Brain pericyte (primary cell): ENCODE results near the gene BOC.

Experiments used
- DNase-seq: peaks from one replicate; pipeline ENCODE4 v3.0.0-alpha.2; 2012; ENCODE audit warnings: low read depth, low spot score

BOC gene

GRCh38 chr3:113247675-113248458 is 36.5 kb downstream of the BOC start:
- DNase-seq: no peak

GRCh38 chr3:113249111-113249510 is 37.8 kb downstream of the BOC start:
- DNase-seq: no peak

GRCh38 chr3:113249601-113250000 is 38.2 kb downstream of the BOC start:
- DNase-seq: no peak

- DNase-seq: no peak
Observed at GRCh38 chr3:113250566-113250965, 39.2 kb downstream of the BOC start.

DNA sequence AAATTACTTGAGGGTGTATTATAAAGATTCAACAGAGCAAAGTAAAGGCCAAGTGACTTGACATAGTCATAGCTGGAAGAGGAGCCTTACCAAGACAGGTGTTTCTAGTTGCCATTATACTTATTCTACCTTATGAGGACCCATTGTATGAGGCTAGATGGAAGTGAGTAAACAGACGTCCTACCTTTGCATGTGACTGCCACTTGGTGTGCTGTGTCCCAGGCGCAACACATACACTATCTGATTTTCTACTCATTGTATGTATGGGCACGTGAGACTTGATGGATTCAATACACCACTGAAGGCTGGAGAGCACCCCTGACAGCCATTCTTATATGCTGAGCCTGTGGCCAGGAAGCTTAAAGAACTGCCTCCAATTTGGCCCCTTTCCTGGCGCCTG is 40.5 kb downstream of the BOC start:
- DNase-seq: no peak

DNA sequence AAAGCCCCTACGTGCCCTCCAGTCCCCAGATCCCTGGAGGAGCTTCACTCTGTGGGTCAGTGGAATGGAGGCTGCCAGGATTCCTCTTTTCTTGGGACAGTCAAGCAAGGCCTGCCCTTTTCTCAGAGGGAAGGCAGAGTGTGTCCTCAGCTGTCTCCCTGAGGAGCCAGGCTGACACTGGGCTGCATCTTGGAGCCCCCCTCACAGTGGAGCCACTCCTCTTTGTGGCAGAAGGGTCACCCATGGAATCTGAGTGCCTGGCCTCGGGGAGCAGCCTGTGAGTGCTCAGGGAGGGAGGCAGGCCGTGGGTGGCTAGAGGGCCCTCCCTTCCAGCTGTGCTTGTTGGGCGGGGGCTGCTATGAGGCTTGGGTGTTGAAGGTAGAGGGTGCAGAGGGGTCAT is 41.2 kb downstream of the BOC start:
- DNase-seq: no peak

DNA sequence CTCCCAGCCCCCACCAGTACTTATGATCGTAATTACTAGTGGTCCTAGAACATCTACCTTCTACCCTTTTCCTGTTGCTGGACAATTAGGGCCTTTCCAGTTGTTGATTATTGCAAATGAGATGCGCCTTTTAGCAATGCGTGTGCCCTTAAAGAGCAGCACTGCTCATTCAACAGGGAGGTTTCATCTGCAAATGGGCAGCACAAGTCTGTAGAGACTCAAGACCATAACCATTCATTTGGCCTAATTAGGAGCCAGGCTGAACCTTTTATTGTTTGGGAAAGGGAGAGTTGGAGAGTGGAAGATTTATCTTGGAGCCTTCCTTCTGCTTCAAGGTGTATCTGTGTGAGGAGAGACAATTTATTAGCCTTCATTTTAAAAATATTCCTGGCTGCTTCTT is 42.3 kb downstream of the BOC start:
- DNase-seq: no peak

DNA sequence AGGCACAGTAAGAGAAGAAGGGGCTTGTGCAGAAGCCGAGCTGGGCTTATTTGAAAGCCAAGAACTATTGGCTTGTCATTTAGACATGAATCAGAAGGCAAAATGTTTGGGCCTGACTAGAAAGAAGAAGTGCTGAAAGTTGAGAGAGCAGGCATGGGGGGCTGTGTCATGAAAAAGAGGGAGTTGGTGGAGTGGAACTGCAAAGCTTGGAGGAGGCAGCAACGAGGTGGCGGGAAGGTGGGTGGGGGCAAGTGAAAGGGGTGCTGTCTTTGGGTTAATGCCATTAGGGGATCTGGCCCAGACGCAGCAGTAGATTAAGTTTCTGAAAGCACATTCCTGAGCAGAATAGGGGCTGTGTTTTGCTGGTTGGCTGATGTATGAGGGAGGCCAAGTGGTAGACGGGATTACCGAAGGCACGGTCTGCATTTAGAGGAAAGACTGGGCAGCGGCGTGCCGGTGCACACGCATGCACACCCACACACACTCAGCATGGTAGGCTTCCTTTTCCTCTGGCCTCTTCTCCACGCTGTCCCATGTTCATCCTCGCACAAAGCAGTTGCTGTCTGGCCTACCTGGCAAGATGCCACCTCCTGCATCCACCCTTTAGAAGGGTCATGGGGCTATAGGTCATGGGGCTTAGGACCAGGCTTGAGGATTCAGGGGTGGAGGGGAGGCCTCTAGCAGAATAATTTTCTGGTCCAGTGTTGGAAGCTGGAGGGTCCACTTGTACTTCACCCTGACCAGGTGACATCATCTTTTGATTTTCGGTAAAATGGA is 43.0 kb downstream of the BOC start:
- DNase-seq: no peak

DNA sequence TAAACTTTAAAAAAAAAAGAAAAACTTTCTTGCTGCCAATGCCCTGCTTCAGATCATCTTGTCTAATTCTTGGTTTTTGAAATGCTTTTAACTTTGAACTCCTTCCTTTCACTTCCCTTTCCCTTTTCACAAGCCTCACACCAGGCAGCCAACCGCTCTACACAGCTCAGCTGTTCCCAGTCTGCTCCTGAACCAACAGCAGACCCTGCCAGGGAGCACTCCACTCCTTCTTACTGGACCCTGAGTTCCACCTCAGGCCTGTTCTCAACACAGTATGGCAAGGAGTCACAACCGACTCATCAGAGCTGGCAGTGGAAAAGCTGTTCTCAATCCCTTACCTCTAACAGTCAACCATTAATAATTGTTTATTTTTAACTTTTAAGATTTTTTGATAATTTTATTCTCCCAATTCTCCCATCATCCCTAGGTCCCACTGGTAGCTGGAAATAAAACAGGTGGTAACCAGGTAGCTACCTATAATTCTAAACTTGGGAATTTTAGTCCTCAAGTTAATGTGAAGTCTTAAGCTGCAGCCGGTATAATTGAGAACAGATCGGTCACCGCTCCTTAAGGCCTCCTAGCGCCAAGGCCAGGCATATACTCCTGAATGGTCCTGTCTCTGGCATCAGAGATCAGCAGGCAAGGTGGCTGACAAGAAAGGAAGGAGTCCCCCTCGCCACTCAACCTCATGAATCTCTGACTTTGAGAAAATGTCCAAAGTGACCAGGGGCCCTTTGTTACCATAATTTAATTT is 43.9 kb downstream of the BOC start:
- no peak for DNase-seq

DNA sequence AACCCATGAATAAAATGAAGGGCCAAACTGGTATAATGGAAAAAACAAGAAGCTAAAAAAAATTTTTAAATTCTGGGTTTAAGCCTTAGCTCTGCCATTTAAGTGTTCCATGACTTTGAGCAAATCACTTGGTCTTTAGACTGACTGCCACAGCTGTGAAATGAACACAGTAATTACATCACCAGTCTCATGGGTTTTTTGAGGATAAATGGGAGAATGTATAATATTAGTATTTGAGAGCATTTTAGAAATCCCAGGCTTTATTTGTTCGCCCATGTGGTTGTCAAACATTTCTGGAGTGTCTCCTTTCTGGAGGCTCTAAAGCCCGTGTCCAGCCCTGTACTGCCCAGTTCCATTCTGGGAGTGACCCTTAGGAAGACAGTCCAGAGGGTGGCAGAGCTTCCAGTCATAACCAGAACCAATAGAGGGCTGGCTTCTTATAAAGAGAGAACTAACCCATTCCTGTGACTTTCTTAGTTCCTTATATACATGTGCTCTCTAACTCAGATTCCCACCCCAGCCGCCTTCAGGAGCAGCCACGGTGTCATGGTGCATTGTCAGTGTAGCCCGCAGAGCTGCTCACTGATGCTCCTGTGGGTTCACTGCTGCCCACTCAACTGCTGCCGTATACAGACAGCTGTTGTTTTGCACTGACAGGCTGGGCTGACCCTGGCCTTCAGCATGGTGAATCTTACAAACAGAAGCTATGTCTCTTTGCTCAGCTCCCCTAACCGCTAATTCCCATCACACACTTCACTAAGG is 44.7 kb downstream of the BOC start:
- no peak for DNase-seq

DNA sequence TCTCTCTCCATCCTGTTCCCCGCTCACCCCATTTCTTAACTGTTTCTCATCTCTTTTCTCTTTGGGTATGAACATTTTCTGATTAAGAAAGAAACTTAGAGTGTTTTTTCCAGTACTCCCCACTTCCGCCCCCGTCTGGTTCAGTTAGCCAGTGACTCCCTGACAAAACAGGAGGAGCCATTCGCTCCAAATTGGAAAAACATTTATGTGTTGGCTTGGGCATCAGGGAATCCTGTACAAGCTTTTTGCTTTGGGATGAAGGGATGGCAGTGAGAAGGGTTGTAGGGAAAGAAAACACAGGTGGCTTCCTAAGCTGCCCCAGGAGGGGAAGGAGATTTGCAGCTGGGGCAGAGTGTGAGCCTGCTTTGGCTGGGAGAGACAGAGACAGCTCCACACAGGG is 47.0 kb downstream of the BOC start:
- DNase-seq: no peak

DNA sequence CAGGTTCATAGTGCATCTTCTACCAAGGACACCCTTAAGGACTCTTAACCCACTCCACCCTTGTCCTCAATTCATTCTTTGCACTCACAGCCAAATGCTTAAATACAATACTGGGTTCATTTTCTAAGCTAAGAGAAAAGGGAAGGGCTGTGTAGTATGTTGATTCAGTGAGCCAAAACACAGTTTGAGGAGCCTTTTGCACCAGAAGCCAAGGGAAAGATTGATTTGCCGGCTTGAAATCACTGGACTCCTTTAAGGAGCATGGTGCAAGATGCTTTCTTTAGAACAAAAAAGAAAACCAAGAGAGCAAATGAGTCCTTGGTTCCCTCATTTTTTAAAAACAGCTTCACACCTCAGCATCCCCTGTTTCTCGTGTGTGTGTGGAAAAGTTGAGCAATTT is 47.8 kb downstream of the BOC start:
- DNase-seq: no peak

DNA sequence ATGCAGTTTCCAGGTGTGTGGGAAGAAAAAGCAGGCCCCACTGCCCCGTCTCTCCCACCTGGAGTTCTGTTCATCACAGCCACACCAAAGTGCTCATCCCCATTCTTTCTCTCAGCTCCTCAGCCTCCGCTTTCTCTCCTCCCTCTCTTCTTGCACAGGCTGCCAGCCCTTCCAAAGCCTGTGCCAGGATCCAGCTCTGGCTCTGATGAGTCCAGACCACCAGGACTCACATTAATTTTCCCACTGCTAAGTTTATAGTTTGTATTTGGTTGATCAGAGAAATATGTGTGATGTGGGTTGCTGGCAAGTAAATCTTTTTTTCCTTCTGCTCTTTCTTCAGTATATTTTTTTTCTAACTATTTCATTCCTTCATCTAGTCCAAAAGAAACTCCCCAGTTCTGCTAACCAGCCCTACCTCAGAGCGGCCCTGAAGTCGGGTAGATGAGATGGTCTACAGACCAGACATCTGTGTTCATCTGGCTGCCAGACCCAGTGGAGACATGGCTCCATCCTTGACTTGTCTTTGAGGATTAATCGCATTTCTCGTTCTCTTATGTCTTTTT is 49.8 kb downstream of the BOC start:
- no peak for DNase-seq

DNA sequence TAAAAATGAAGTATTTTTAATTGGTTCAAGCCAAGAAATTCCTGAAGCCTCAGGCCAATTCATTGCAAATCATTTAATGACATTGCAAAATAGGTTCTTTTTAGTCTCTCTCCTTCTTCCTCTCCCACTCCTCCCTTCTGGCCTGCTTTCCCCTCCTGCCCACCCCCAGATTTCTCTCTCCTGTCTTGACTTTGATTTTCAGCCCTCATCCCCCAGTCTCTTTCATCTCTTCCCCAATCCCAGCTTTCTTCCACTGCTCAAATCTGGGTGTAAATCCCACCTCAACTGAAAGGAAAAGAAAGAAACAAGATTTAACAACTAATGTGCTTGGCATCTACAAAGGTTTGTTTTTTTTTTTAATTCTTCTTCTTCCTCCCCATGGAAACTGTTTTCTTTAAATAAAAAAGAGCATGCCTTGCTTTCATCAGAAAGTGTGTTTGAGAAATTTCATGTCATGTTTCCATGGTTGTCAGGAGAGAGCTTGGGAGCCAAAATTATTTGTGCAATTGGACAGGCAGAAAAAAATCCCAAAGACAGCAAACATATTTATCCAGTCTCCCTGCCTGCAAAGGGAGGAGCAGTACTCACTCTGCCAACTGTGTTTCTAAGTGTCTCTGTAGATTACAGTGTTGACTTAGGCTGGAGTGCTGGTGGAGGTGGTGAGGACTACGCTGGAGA is 50.4 kb downstream of the BOC start:
- DNase-seq: no peak

- DNase-seq: no peak
Observed at GRCh38 chr3:113262304-113262665, 50.9 kb downstream of the BOC start.

DNA sequence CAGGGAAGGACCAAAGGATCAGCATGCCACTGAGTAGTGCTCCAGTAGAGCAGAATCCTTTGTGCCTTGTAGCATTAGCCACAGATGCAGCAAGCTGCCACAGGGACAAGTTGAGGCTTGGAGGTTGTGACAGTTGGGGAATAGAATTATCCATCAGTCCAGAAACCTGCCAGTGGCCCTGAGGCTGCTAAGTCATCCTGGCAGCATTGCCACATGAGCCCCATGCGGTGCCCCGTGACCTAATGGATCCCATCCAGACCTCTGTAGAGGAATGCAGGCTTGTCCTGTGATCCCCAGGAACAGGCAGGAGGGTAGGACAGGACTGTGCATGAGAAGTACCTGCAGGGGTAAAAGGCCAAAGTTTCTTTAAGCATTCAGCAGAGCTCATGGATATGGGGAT is 51.7 kb downstream of the BOC start:
- no peak for DNase-seq

GRCh38 chr3:113263778-113264177 is 52.4 kb downstream of the BOC start:
- DNase-seq: no peak

- DNase-seq: no peak
Observed at GRCh38 chr3:113264283-113265131, 53.1 kb downstream of the BOC start.

- no peak for DNase-seq
Observed at GRCh38 chr3:113265231-113265630, 53.9 kb downstream of the BOC start.

- DNase-seq: no peak
Observed at GRCh38 chr3:113266738-113267137, 55.4 kb downstream of the BOC start.
